HPDE6-E6E7 (cell line): ENCODE data around the gene KCNJ13.
"Not testable (repeated sequence)": the region's sequence is repeated elsewhere in the genome, so short reads cannot be mapped to it uniquely, and the experiment has no call there.

Experiments used
- DNase-seq: peaks from one replicate; pipeline ENCODE4 v3.0.0; 2011; ENCODE audit warnings: missing footprints; ENCODE audit errors: extremely low spot score

KCNJ13 gene

DNA sequence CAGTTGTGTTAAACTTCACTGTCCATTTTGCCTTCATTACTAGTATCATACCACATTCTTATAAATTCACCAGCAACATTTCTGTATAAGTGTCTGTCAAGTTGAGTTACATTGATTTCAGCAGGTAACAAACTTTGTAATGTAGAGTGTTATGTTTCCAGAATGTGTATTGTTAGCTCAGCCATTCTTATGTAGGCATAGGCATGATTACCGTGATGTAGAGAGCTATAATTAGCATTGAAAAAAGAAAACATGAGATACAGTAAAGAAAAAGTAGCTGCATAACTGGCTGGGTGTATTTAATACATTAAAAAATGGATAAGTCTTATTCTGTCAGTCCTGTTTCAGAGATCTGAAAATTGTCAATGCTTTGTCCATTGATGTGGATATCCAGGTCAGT lies 8.5 kb downstream of the KCNJ13 start:
- no peak for DNase-seq

DNA sequence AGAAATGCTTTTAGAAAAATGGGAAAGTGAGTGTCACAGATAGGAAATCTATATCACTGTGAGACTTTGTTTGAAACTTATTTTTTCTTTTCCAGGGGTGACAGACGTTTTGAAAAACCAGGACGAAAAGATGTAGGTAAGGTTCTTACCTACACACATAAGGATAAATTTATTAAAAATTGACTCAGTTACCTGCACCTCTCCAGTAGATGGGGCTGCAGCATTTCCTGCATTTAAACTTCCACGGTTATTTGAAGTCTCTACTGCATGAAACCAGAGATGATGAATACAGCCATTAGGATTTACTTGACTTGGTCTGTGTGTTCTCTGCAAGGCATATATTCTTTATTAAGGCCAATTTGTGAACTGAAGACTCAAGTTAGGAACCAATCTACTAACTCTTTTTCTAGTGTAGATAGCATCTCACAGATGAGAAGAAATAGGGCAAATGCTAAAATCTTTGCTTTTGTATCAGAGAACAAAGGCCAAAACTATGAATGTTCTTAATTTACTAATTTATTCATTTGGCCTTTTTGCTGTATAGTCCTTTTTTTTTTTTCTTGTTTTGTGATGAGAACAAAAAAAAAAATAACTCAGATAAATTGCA lies 15.0 kb downstream of the KCNJ13 start:
- peak; percentile 15 for DNase-seq

DNA sequence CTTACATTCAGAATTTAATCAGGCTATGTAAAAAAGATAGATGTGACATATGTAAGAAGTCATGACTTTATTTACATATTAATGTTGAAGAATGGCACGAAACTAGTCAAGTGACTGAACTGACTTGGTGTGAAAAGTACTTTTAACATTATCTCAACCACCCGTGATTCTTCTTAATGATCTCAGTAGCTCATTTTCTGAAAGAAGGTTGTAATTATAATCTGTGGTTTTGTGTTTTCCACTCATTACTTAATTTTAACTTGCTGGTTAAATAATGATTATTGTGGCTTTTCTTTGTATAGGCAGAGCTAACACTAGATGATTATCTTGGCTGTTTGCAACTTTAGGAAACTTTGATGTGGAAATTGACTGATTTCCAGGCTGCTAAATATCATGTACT lies 18.5 kb downstream of the KCNJ13 start:
- DNase-seq = no peak

DNA sequence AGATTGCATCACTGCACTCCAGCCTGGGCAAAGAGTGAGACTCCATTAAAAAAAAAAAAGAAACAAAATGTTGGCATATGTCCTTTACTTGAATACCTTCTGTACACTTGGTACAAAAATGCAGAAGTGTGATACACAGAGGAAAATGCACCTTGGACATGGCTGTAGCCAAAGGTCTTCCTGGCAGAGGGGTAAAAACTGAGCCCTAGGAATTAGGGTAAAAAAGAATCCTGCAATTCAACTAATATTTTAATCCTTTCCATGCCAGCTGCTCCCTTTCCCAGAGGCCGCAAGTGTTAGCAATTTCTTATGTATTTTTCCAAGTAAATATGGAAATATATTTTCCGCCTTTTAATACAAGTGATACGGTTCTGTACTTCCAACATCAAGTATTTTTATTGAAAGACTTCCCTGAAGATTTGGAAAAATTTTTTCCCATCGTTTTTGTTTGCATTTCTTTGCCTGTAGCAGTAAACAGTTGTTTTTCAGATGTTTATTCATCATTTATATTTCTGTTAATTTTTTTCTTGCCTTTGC lies 26.2 kb downstream of the KCNJ13 start:
- no peak for DNase-seq

DNA sequence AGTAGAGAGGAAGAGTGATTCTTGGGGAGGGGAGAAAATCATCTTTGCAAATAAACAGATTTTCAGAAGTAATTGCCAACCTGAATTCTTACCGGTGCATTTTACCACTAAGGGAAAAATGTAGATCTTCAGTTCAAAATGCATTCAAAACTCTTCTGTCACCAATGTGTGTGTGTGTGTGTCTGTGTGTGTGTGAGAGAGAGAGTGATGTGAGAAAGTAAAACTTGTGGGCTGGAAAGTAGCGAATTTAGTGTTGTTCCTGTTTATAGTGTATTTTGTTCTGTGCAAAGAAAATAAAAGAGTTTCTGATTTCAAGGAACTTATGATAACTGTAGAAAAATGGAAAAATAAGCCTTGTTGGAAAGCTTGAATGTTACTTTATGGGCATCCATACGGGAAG lies 27.0 kb downstream of the KCNJ13 start:
- no peak for DNase-seq

DNA sequence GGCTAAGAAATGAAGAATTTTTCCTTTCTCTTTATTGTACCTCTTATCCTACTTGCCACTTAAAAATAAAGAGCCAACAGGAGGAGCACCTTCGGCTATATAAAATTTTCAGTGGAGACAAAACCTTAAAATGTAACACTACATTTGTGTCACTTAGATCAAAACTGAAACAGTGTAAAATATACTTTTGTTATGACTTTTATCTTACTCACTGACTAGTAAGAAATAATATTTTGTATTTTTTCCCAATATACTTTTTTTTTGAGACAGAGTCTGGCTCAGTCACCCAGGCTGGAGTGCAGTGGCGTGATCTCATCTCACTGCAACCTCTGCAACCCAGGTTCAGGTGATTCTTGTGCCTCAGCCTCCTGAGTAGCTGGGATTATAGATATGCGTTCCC lies 28.3 kb downstream of the KCNJ13 start:
- no peak for DNase-seq

DNA sequence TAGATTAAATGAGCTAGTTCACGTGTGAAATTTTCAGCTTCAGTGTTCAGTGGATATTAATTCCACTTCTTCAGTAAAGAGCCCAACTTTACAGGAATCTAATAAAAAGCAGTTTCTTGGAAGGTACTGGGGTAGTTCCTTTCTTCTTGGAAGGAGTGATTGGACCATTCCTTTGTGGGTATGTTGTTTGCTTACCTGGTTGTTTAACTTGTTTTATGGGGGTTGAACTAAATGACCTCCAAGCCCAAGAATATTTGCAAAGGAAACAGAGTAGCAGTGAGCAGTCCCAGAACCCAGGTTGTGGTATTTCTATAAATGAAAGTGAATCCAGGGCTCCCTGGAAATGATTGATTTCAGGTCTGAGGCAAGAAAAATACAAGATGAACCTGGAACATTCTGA lies 31.4 kb downstream of the KCNJ13 start:
- no peak for DNase-seq

DNA sequence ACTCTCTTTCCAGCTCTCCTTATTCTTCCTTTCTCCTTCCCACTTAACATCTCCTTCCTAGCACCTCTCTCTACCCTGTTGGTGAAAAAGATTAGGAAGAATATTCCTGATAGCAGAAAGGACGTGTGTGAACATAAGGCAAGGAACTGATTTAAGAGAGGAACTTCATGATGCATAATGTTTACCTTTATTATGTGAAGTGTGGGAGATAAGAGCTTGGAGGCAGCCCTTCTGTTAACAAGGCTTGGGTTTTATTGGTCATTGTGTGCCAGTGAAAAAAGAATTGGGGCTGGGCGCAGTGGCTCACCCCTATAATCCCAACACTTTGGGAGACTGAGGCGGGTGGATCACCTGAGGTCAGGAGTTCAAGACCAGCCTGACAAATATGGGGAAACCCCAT lies 34.4 kb downstream of the KCNJ13 start:
- no peak for DNase-seq

DNA sequence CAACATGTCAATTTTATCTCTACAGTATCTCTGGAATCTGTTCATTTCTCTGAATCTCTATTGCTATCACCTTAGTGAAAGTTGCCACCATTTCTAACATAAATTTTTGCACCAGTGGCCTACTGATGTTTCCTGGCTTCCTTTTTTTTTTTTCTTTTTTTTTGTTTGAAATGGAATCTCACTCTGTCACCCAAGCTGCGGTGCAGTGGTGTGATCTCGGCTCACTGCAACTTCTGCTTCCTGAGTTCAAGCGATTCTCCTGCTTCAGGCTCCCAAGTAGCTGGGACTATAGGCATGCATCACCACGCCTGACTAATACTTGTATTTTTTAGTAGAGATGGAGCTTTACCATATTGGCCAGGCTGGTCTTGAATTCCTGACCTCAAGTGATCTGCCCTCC lies 35.1 kb downstream of the KCNJ13 start:
- no peak for DNase-seq

DNA sequence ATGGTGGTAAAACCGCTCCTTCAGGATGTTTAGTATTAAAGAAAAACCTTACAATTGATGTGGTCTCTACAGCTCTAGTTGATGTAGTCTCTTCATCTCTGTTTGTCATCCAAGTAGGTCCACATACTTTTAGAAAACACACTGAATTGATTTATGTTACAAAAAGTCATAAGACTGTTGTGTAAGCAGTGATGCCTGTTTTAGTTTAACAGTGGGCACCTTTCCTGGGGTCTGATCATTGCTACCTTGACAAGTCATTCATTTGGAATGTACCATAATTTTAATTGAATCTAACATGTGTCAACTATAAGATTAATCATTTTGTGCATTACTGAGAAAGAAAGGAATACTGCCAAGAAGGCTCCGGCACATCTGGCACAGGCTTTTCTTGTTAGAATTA lies 44.9 kb downstream of the KCNJ13 start:
- DNase-seq = no peak

DNA sequence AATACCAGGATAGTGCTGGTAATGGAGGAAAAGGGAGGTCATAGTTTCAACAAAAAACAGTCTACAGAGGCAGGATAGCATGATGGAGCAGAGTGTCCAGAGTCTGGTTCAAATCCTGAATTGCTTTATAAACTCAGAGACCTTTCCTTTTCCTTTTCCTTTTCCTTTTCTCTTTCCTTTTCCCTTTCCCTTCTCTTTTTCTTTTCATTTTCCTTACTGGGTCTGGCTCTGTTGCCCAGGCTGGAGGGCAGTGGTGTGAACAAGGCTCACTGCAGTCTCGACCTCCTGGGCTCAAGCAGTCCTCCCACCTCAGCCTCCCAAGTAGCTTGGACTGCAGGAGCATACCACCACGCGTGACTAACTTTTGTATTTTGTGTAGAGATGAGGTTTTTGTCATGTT lies 47.6 kb downstream of the KCNJ13 start:
- no peak for DNase-seq

DNA sequence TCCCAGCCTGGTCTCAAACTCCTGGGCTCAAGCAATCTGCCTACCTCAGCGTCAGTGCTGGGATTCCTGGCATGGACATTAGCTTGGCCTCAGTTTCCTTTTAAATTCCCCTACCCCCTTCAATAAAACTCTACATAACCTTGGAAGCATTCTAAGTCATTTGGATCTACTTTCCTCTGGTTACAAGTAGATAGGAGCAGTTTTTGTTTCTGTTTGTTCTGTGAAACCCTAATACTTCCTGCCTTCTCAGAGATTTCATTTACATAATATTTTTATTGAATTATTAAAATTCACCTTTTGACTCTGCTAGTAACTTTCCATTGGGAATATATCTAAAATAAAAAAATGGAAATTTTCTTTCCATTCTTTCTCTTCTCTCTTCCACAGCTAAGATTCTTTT lies 53.3 kb downstream of the KCNJ13 start:
- no peak for DNase-seq

DNA sequence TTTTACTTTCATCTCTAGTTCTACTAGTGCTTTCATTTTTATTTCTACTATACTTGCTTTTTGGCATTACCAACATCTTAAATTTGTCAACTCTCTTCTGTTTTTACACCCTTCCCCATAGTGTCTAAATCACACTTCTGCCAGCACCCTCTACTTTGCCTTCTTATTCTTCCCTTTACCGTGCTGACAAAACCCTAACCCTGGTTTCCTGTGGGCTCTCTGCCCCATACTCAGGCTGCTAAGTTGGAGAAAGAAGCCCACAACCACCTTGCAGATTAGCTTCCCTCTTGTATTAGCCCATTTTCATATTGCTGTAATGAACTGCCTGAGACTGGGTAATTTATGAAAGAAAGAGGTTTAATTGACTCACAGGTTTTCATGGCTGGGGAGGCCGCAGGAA lies 54.5 kb downstream of the KCNJ13 start:
- DNase-seq = no peak

DNA sequence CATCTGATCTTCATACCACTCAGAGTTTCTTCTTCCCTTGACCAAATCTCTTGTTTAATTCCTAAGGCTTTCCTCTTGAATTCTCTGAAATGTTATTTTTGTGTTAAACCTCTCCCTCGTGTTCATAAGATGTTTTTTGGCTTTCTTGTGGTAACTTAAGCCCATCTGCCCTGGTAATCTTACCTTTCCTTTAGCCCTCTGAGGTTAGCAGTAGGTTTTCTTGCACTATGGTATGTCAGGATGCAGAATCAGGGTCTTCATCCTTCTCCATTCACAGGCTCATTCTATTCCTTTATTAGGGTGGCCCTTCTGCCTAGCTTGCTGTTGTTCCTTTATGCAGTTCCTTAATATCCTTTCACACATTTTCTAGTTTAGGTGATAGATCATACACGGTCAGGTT lies 55.1 kb downstream of the KCNJ13 start:
- no peak for DNase-seq

DNA sequence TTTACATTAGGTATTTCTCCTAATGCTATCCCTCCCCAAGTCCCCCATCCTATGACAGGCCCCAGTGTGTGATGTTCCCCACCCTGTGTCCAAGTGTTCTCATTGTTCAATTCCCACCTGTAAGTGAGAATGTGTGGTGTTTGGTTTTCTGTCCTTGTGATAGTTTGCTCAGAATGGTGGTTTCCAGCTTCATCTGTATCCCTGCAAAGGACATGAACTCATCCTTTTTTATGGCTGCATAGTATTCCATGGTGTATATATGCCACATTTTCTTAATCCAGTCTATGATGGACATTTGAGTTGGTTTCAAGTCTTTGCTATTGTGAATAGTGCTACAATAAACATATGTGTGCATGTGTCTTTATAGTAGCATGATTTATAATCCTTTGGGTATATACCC lies 56.3 kb downstream of the KCNJ13 start:
- DNase-seq = not testable (repeated sequence)
